ENCODE measurements around the gene KRTAP1-4. TPM values are rescaled to one million over a fixed set of nuclear protein-coding genes. Genes with fewer than 3 reads are reported as not detected.
"Not testable (repeated sequence)": the region's sequence is repeated elsewhere in the genome, so short reads cannot be mapped to it uniquely, and the experiment has no call there.

KRTAP1-4 gene
- total and polyA plus RNA-seq, 2 donors (not counting 3 experiments of a cell fraction or from before 2014, with no cell fraction given): not detected

- no peaks in the 10 kb centered on the region for H3K36me3 ChIP-seq (ENCODE audit: control insufficient read depth in 2 of 2, extremely low read depth in 1 of 2, insufficient read depth in 2 of 2, low read length in 2 of 2)
- DNase-seq (ENCODE audit: low read depth, low spot score): no peak
- H3K27ac ChIP-seq (ENCODE audit: insufficient read depth, low read depth, low read length): no peak within 1 kb of the TSS
- TF ChIP-seq EZH2 (IDR thresholded peaks at IDR 0.05; ENCODE audit: borderline replicate concordance, low read depth, low read length, severe bottlenecking) (no peak), JUN (IDR thresholded peaks at IDR 0.05; ENCODE audit: borderline replicate concordance, insufficient read depth, insufficient read length, low read depth) (no peak), CTCF (IDR thresholded peaks at IDR 0.05; ENCODE audit: extremely low read depth in 1 of 2, insufficient read depth in 1 of 2, low read depth in 1 of 2, low read length in 2 of 2) (no peak), POLR2AphosphoS5 (IDR thresholded peaks at IDR 0.05; ENCODE audit: insufficient read depth, low read depth, low read length) (no peak), FOS (IDR thresholded peaks at IDR 0.05; ENCODE audit: borderline replicate concordance, insufficient read depth, low read length) (no peak), MYC (IDR thresholded peaks at IDR 0.05; ENCODE audit: low read depth, low read length) (no peak), MAX (IDR thresholded peaks at IDR 0.05; ENCODE audit: insufficient read depth, insufficient read length) (no peak), POLR2A (IDR thresholded peaks at IDR 0.05; ENCODE audit: low read depth, low read length) (no peak)
- intact Hi-C loops (cut with micrococcal nuclease): no loop called here
- H3K9me1 ChIP-seq (replicated peaks; ENCODE audit: control insufficient read depth, extremely low read depth, insufficient read depth, low read length): no peaks in the 10 kb centered on the region
- no peak within 1 kb of the TSS for H3K9ac ChIP-seq (replicated peaks; ENCODE audit: extremely low read depth, insufficient read depth, low read length)
- peaks cover 4 to 5% of the 10 kb centered on the region in 2 experiments for H3K27me3 ChIP-seq (ENCODE audit: control insufficient read depth in 2 of 2, insufficient read depth in 2 of 2, low read length in 2 of 2)
- ChIA-PET POLR2A (no interaction called here), CTCF (no interaction called here)
- H2AFZ ChIP-seq (ENCODE audit: low read depth, low read length): no peak within 1 kb of the TSS
- BruUV-seq (replicated peaks): no TSS peak
- dilution Hi-C loops (cut with MboI; ENCODE audit: extremely low pct_ligation_motif_present, low sequenced_read_pairs): no loop called here
- H4K20me1 ChIP-seq (replicated peaks; ENCODE audit: control insufficient read depth, extremely low read depth, insufficient read depth, low read length): no peaks in the 10 kb centered on the region
- FAIRE-seq: no peak
- H3K4me1 ChIP-seq (ENCODE audit: control insufficient read depth, extremely low read depth, insufficient read depth, low read length): no peaks in the 10 kb centered on the region
- H3K79me2 ChIP-seq (ENCODE audit: control insufficient read depth, insufficient read depth, low read length): no peaks in the 10 kb centered on the region
- no peaks in the 10 kb centered on the region for H3K9me3 ChIP-seq (replicated peaks; ENCODE audit: control insufficient read depth, insufficient read depth, low read length)
- H3K4me3 ChIP-seq (replicated peaks in 1 of 3; ENCODE audit: insufficient read depth in 1 of 3, low read depth in 1 of 3, low read length in 3 of 3): no peak within 1 kb of the TSS
- H3K4me2 ChIP-seq (ENCODE audit: insufficient read depth, low read length): no peak within 1 kb of the TSS
Observed at GRCh38 chr17:41065829-41066624, 36.0 kb upstream of the KRTAP1-4 start, which contains the start of gene KRTAP2-4. Gene KRTAP2-4 (minus strand): TSS chr17:41065879. CDS start chr17:41065845, 34 bp downstream.

DNA sequence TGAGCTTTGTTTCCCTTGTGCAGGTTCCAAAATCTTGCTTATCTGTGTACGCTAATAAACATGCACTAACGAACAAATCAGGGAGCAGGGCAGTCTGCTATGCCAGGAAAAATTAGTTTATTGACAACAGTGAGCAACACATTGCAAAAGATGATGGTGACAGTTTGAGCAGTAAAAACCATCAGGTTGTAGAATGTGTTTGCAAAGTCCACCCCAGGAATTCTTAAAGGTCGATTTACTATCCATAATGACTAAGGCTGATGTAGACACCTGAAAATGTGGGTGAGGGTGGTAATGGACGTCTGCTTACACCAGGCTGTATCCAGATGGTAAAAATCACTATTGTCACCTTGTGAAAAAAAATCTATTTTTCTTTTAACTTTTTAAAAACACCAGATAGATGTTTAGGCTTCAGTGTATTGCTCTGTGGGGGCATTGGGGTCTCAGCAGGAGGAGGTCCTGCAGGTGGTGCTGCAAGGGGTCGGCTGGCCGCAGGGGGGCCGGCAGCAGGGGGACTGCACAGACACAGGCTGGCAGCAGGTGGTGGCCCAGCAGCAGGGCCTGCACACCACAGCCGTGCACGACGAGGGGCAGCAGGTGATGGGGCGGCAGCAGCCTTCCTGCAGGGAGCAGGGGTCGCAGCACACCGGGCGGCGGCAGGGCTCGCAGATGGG, 35.2 kb upstream of the KRTAP1-4 start:
- not testable (repeated sequence) for H3K9ac ChIP-seq (replicated peaks; ENCODE audit: extremely low read depth, insufficient read depth, low read length)

More for the DNA sequence above, 35.2 kb upstream of the KRTAP1-4 start:
- H3K9me1 ChIP-seq (replicated peaks; ENCODE audit: control insufficient read depth, extremely low read depth, insufficient read depth, low read length); CTCF ChIA-PET; dilution Hi-C loops (cut with MboI; ENCODE audit: extremely low pct_ligation_motif_present, low sequenced_read_pairs); H4K20me1 ChIP-seq (replicated peaks; ENCODE audit: control insufficient read depth, extremely low read depth, insufficient read depth, low read length); H3K36me3 ChIP-seq (ENCODE audit: control insufficient read depth in 2 of 2, extremely low read depth in 1 of 2, insufficient read depth in 2 of 2, low read length in 2 of 2); H3K27me3 ChIP-seq (ENCODE audit: control insufficient read depth in 2 of 2, insufficient read depth in 2 of 2, low read length in 2 of 2); H3K4me1 ChIP-seq (ENCODE audit: control insufficient read depth, extremely low read depth, insufficient read depth, low read length); H3K79me2 ChIP-seq (ENCODE audit: control insufficient read depth, insufficient read depth, low read length); H3K9me3 ChIP-seq (replicated peaks; ENCODE audit: control insufficient read depth, insufficient read depth, low read length); intact Hi-C loops (cut with micrococcal nuclease); H3K4me3 ChIP-seq (replicated peaks in 1 of 3; ENCODE audit: insufficient read depth in 1 of 3, low read depth in 1 of 3, low read length in 3 of 3); H2AFZ ChIP-seq (ENCODE audit: low read depth, low read length); H3K4me2 ChIP-seq (ENCODE audit: insufficient read depth, low read length); POLR2A ChIA-PET; BruUV-seq (replicated peaks); FAIRE-seq; DNase-seq (ENCODE audit: low read depth, low spot score); H3K27ac ChIP-seq (ENCODE audit: insufficient read depth, low read depth, low read length): not testable (repeated sequence)

All from endothelial cell of umbilical vein (primary cell).